GM12891 (cell line): Measurements from ENCODE around the gene ATG10.

Experiments used
- POLR2A ChIP-seq: IDR thresholded peaks from 2 replicates; pipeline ENCODE4 v1.6.1; 2011; ENCODE audit warnings: low read depth, low read length, control low read depth
- POLR2AphosphoS5 ChIP-seq: IDR thresholded peaks from 2 replicates; pipeline ENCODE4 v1.6.1; 2011; ENCODE audit warnings: low read depth, low read length, control low read depth
- TAF1 ChIP-seq: IDR thresholded peaks from 2 replicates; pipeline ENCODE4 v1.6.1; 2011; ENCODE audit warnings: low read depth, low read length, control low read depth

DNA sequence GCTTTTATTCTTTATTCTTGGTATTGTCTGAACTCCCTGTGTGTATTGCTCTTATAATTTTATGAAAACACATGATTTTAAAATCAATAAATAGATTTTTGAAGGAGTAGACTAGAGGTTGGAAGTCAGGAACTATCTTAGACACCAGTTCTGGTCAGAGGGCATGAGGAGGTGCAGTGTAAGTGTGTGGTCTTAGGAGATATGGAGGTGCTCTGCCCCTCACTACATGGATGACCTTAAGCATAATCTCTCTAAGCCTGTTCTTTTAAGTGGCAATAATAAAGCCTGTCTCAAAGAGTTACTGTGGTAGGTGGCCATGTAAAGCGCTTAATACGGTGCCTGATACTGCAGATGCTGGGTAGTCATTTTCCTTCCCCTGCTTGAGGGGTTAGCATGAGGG, 272.3 kb downstream of the ATG10 start:
- no peak for TF ChIP-seq POLR2A
- TF ChIP-seq POLR2AphosphoS5: no peak
- TF ChIP-seq TAF1: no peak
